ENCODE data around the gene PUM1. TPM values are rescaled to one million over a fixed set of nuclear protein-coding genes. Genes with fewer than 3 reads are reported as not detected.
A peak's percentile ranks its signal among the peaks of the same experiment; 100 is the strongest.

Gene PUM1
- total and polyA plus RNA-seq, 2 of the 8 experiments (the other 6 are each of a cell fraction or from before 2014, with no cell fraction given), result 122 to 177 TPM

DNA sequence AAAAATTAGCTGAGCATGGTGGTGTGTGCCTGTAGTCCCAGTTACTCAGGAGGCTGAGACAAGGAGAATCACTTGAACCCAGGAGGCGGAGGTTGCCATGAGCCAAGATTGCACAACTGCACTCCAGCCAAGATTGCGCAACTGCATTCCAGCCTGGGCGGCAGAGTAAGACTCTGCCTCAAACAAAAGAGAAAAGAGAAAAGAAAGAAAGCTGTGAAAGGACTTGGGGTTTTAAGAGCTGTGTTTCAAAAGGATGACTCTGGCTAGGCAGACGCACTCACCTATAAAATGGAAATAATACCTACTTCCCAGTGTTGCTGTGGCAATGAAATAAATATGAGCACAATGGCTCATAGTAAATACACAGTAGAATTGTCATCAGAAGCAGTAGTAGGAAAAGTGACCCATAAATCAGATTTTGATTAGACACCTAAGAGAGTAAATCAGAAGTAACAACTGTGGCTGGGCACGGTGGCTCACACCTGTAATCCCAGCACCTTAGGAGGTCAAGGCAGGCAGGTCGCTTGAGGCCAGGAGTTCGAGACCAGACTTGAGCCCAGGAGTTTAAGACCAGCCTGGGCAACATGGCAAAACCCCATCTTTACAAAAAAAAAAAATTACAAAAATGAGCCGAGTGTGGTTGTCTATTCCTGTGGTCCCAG is 45.9 kb upstream of the PUM1 start:
- Histone ChIP-seq H3K14ac (ENCODE audit: insufficient read length) (no peak overlapping the region), H3K4me3 (ENCODE audit: extremely low read depth in 1 of 4, insufficient read depth in 2 of 4, low read depth in 3 of 4, low read length in 4 of 4) (no peak overlapping the region), H3K23ac (ENCODE audit: insufficient read length) (no peak overlapping the region), H3K27me3 (replicated peaks in 1 of 4; ENCODE audit: control insufficient read depth in 3 of 4, extremely low read depth in 1 of 4, insufficient read depth in 3 of 4, low read length in 3 of 4) (no peaks in the 10 kb centered on the region), H3K9ac (replicated peaks in 1 of 4; ENCODE audit: extremely low read depth in 1 of 4, low read depth in 3 of 4, low read length in 3 of 4) (no peak overlapping the region), H3K9me3 (ENCODE audit: insufficient read depth in 2 of 2, low read depth in 1 of 2, low read length in 1 of 2) (no peaks in the 10 kb centered on the region), H4K91ac (replicated peaks; ENCODE audit: insufficient read length, low read length) (peak overlapping the region; percentile 54), H3K79me2 (ENCODE audit: control insufficient read depth in 1 of 2, insufficient read depth in 2 of 2, low read length in 2 of 2) (no peaks in the 10 kb centered on the region), H2BK12ac (ENCODE audit: low read depth, low read length) (no peak overlapping the region), H2AFZ (ENCODE audit: low read length) (no peak overlapping the region), H2BK120ac (replicated peaks; ENCODE audit: low read depth, low read length) (no peak overlapping the region), H2BK15ac (ENCODE audit: low read length) (peak overlapping the region; percentile 89; the same call in 1 of the 2 replicates), H3K27ac (ENCODE audit: low read depth, low read length) (no peak overlapping the region), H3K4me2 (ENCODE audit: insufficient read depth in 1 of 2, low read depth in 2 of 2, low read length in 2 of 2) (0 out of 4 replicates have a peak overlapping the region, but pooled peaks of 1 of the 2 experiments have one; percentile 5), H2BK5ac (ENCODE audit: low read depth, low read length) (0 out of 2 replicates have a peak overlapping the region, but pooled peaks have one; percentile 56), H3K23me2 (ENCODE audit: low read depth, low read length) (no peaks in the 10 kb centered on the region), H4K8ac (ENCODE audit: extremely low read depth, insufficient read depth, low read length) (peak overlapping the region; percentile 35; the same call in 1 of the 2 replicates), H2AK5ac (ENCODE audit: low read depth, low read length) (no peak overlapping the region), H3K18ac (ENCODE audit: extremely low read depth, low read length) (no peak overlapping the region; the same call in 1 of the 2 replicates), H3K36me3 (ENCODE audit: control insufficient read depth in 2 of 4, insufficient read depth in 4 of 4, low read length in 3 of 4) (no peaks in the 10 kb centered on the region), H3K4ac (replicated peaks; ENCODE audit: insufficient read length, low read depth, low read length) (no peak overlapping the region), H2BK20ac (ENCODE audit: low read length) (no peak overlapping the region), H3K4me1 (replicated peaks in 1 of 4; ENCODE audit: control insufficient read depth in 3 of 4, insufficient read depth in 4 of 4, low read length in 3 of 4) (peaks cover 0 to 3% (median 0%) of the 10 kb centered on the region in 4 experiments; a peak in 2 of 7 replicates), H3K56ac (replicated peaks; ENCODE audit: insufficient read length, low read depth, low read length) (no peak overlapping the region), H4K20me1 (replicated peaks in 1 of 2; ENCODE audit: control insufficient read depth in 1 of 2, insufficient read depth in 2 of 2, low read length in 2 of 2) (no peaks in the 10 kb centered on the region), H3K79me1 (ENCODE audit: low read depth, low read length) (no peaks in the 10 kb centered on the region), H4K5ac (ENCODE audit: insufficient read length, low read depth, low read length) (no peak overlapping the region)
- POLR2A ChIA-PET (ENCODE audit: partially characterized antibody), result interaction anchor here (0.6 to 2.2 kb wide), 7 partner anchors 9 to 50 kb away, joined by 3 to 11 read pairs (median 3); partner anchors contain the start of gene PUM1
- FAIRE-seq (no peak), DNase-seq (ENCODE audit: low read depth in 1 of 2, low spot score in 2 of 2) (peak in 1 of 2 experiments; percentile 55)
- CTCF ChIA-PET (ENCODE audit: partially characterized antibody), result interaction anchor here (0.6 to 1.0 kb wide), 5 partner anchors 21 to 605 kb away, joined by 3 to 4 read pairs (median 3); no protein-coding TSS in a partner anchor
- 71% methylated on average over 8 of the region's 8 CpGs; no CpG with 5 or more reads in 1 of the 2 experiments for WGBS, 2 experiments (ENCODE audit: extremely low coverage in 1 of 2, insufficient coverage in 1 of 2, insufficient read length in 1 of 2, insufficient replicate concordance in 2 of 2, low coverage in 1 of 2, low lambda C conversion rate in 2 of 2, missing lambda C conversion rate in 1 of 2)
- TF ChIP-seq KDM5A (IDR thresholded peaks at IDR 0.05; ENCODE audit: low read length), result no peak
- no peak for TF ChIP-seq ZNF274 (IDR thresholded peaks at IDR 0.05; ENCODE audit: borderline replicate concordance, extremely low read depth, low read length)
- TF ChIP-seq POU5F1 (IDR thresholded peaks at IDR 0.05; ENCODE audit: low read depth, low read length), result no peak
- TF ChIP-seq SIX5 (IDR thresholded peaks at IDR 0.05; ENCODE audit: low read depth, low read length), result no peak
- peak; percentile 21; the same call in 1 of the 2 replicates for TF ChIP-seq KDM1A (IDR thresholded peaks at IDR 0.05; ENCODE audit: borderline replicate concordance, low read length)
- TF ChIP-seq JUN (IDR thresholded peaks at IDR 0.05; ENCODE audit: low read depth, low read length), result no peak
- peak; percentile 100 for TF ChIP-seq CEBPB (IDR thresholded peaks at IDR 0.05; ENCODE audit: low read depth, low read length)
- TF ChIP-seq SUZ12 (IDR thresholded peaks at IDR 0.05; ENCODE audit: low read length), result no peak
- TF ChIP-seq CTBP2 (IDR thresholded peaks at IDR 0.05; ENCODE audit: borderline replicate concordance, insufficient read depth, insufficient read length, low read length), result no peak
- TF ChIP-seq CBX5 (IDR thresholded peaks at IDR 0.05; ENCODE audit: low read depth, low read length), result no peak
- no peak for TF ChIP-seq EZH2 (IDR thresholded peaks at IDR 0.05; ENCODE audit: low read depth, low read length, severe bottlenecking)
- no peak for TF ChIP-seq BRCA1 (IDR thresholded peaks at IDR 0.05; ENCODE audit: low read depth, low read length)

Measured in H1 (cell line).